GM12892 (cell line): ENCODE measurements around the gene DAAM1.

Experiments
- POLR2A ChIP-seq: IDR thresholded peaks from 2 replicates; pipeline ENCODE4 v1.6.1; 2011; ENCODE audit warnings: low read depth, low read length, control low read depth
- POLR2AphosphoS5 ChIP-seq: IDR thresholded peaks from 2 replicates; pipeline ENCODE4 v1.6.1; 2011; ENCODE audit warnings: low read depth, low read length, control low read depth
- TAF1 ChIP-seq: IDR thresholded peaks from 2 replicates; pipeline ENCODE4 v1.6.1; 2011; ENCODE audit warnings: low read depth, mild to moderate bottlenecking, control low read depth, low read length, borderline replicate concordance

DNA sequence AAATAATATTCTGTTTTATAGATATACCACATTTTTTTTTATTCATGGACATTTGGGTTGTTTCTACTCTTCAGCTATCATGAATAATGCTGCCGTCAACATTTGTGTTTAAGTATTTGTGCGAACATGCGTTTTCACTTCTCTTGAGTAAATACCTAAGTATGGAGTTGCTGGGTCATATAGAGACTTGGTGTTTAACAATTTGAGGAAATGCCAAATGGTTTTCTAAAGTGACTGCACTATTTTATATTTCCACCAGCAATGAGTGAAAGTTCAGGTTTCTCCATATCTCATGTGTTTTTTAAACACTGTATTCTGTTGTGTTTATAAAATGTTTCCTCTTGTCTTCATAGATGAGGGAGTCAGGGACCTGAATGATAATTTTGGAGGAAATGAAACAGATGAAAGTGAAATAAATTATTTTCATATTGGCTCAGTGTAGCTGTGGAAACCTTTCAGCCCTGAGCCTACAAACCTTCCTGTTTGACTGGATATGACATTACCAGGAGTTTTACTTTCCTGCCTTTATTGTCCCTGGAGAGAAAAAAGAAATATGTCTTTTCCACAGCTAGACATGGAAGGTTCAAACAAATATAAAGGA lies 26.3 kb downstream of the DAAM1 start:
- no peak for TF ChIP-seq POLR2A
- TF ChIP-seq TAF1 = no peak
- no peak for TF ChIP-seq POLR2AphosphoS5
